Esophagus squamous epithelium (tissue), 4 donors: ENCODE data around the gene ADRM1.

Source experiments
- CTCF ChIP-seq, 6 experiments: fragments of 450-650 bp in 4 of 6; fragments of 200-600 bp in 2 of 6; sonication (generic) in 2 of 6; IDR thresholded peaks; one replicate each; pipeline ENCODE4 v1.5.1; 2016 to 2019; ENCODE audit warnings: antibody characterized with exemption in 6 of 6, mild to moderate bottlenecking in 4 of 6, moderate library complexity in 4 of 6
- POLR2A ChIP-seq, 4 donors: fragments of 450-650 bp; IDR thresholded peaks; one replicate each; pipeline ENCODE4 v1.6.1; 2017; ENCODE audit warnings: antibody characterized with exemption in 4 of 4, mild to moderate bottlenecking in 4 of 4, moderate library complexity in 3 of 4

- TF ChIP-seq CTCF (IDR thresholded peaks at IDR 0.05) (no peak), POLR2A (IDR thresholded peaks at IDR 0.05) (no peak)
Measured at GRCh38 chr20:62291251-62292066, 11.3 kb upstream of the ADRM1 start.
